H1 (cell line): ENCODE data around the gene ZNF512B.

Source experiments
- HDAC6 ChIP-seq: IDR thresholded peaks from one replicate; pipeline ENCODE4 v1.7.1; 2012; ENCODE audit warnings: low read depth, mild to moderate bottlenecking, inconsistent platforms, low read length, moderate library complexity
- POLR2AphosphoS5 ChIP-seq: IDR thresholded peaks from 2 replicates; pipeline ENCODE4 v1.6.1; 2011; ENCODE audit warnings: low read depth, low read length
- ZNF274 ChIP-seq: IDR thresholded peaks from 2 replicates; pipeline ENCODE4 v1.7.0; 2012; ENCODE audit warnings: low read length, borderline replicate concordance; ENCODE audit errors: extremely low read depth

GRCh38 chr20:63957004-63957689 is 12.6 kb downstream of the ZNF512B start:
- TF ChIP-seq HDAC6 (no peak), POLR2AphosphoS5 (peak; percentile 67), ZNF274 (no peak)
